Measurements from ENCODE around the gene DIAPH2. TPM values are rescaled to one million over a fixed set of nuclear protein-coding genes. Genes with fewer than 3 reads are reported as not detected.

DIAPH2 gene
- total and polyA plus RNA-seq, 9 of the 15 experiments (the other 6 are each of a cell fraction or from before 2014, with no cell fraction given) = 0.01 to 0.18 (median 0.07) TPM; not detected in 1

DNA sequence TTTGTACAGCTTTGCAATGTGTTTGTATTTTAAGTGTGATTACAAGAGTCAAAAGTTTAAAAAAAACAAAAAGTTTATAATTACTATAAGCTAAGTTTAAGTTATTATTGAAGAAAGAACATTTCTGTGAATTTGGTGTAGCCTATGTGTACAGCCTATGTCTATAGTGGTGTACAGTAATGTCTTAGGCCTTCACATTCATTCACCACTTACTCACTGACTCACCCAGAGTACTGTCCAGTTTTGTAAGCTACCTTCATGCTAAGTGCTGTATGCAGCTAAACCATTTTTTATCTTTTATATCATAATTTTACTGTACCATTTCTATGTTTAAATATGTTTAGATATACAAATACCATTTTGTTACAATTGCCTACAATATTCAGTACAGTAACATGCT is 381.3 kb downstream of the DIAPH2 start:
- Histone ChIP-seq H2AFZ (ENCODE audit: low read depth, low read length) (no peak overlapping the region), H3K4me1 (replicated peaks in 1 of 2; ENCODE audit: control insufficient read depth in 2 of 2, insufficient read depth in 2 of 2, low read length in 2 of 2) (no peaks in the 10 kb centered on the region), H3K9ac (ENCODE audit: insufficient read depth in 1 of 2, low read depth in 2 of 2, low read length in 2 of 2) (no peak overlapping the region), H3K36me3 (ENCODE audit: control insufficient read depth, insufficient read depth, low read length) (no peaks in the 10 kb centered on the region), H3K4me3 (no peak overlapping the region), H3K9me3 (replicated peaks; ENCODE audit: control insufficient read depth, insufficient read depth, low read depth, low read length) (no peaks in the 10 kb centered on the region), H3K9me1 (ENCODE audit: control insufficient read depth, insufficient read depth, low read length) (no peaks in the 10 kb centered on the region), H3K27me3 (ENCODE audit: control insufficient read depth in 2 of 2, insufficient read depth in 2 of 2, low read length in 2 of 2) (no peaks in the 10 kb centered on the region), H4K20me1 (replicated peaks; ENCODE audit: control insufficient read depth, insufficient read depth, low read length) (no peaks in the 10 kb centered on the region), H3K27ac (ENCODE audit: extremely low read depth, low read depth, low read length) (no peak overlapping the region), H3K4me2 (ENCODE audit: insufficient read depth, low read length) (no peak overlapping the region), H3K79me2 (ENCODE audit: control insufficient read depth, insufficient read depth, low read length) (no peaks in the 10 kb centered on the region)
- no peak for DNase-seq (ENCODE audit: extremely low read depth in 1 of 4, low spot score in 3 of 4)
- CTCF ChIA-PET (ENCODE audit: low intra/inter-chr PET ratio) = no interaction called here
- BruUV-seq (replicated peaks) = no TSS peak
- intact Hi-C loops (cut with micrococcal nuclease) = no loop called here
- TF ChIP-seq NONO (IDR thresholded peaks at IDR 0.05; ENCODE audit: low read depth in 2 of 2, low read length in 1 of 2) (no peak), ZNF785 (CRISPR knock-in tag; IDR thresholded peaks at IDR 0.05) (no peak), KLF6 (CRISPR knock-in tag; IDR thresholded peaks at IDR 0.05; ENCODE audit: borderline replicate concordance) (no peak), ZFP30 (CRISPR knock-in tag; IDR thresholded peaks at IDR 0.05; ENCODE audit: borderline replicate concordance) (no peak), RBM34 (IDR thresholded peaks at IDR 0.05; ENCODE audit: borderline replicate concordance, insufficient read depth, low read length) (no peak), ZNF696 (CRISPR knock-in tag; conservative IDR thresholded peaks at IDR 0.05) (no peak), IRF2 (CRISPR knock-in tag; IDR thresholded peaks at IDR 0.05) (no peak), TSC22D4 (tag; IDR thresholded peaks at IDR 0.05) (no peak), NBN (IDR thresholded peaks at IDR 0.05; ENCODE audit: low read depth) (no peak)
- TF ChIP-seq, protein P1, sequence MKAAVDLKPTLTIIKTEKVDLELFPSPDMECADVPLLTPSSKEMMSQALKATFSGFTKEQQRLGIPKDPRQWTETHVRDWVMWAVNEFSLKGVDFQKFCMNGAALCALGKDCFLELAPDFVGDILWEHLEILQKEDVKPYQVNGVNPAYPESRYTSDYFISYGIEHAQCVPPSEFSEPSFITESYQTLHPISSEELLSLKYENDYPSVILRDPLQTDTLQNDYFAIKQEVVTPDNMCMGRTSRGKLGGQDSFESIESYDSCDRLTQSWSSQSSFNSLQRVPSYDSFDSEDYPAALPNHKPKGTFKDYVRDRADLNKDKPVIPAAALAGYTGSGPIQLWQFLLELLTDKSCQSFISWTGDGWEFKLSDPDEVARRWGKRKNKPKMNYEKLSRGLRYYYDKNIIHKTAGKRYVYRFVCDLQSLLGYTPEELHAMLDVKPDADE (conservative IDR thresholded peaks at IDR 0.05; ENCODE audit: control insufficient read depth, low read depth, low read length) = no peak
- POLR2A ChIA-PET = no interaction called here
- in situ Hi-C loops (cut with MboI) = no loop called here
- ATAC-seq = no peak
- FAIRE-seq = no peak
